NOMO-1 (cell line): ENCODE results near the gene BNIP3.

Experiments used
- DNase-seq, 2 experiments: peaks; one replicate each; lab custom pipeline; 2025; ENCODE audit not compliant: unreplicated experiment in 2 of 2; lab: John Stamatoyannopoulos, UW

Gene BNIP3

GRCh38 chr10:131978851-131979250, 2.9 kb downstream of the BNIP3 start:
- DNase-seq: no peak

- no peak for DNase-seq
These were observed 3.4 kb downstream of the BNIP3 start for GRCh38 chr10:131978366-131978765.

- no peak for DNase-seq
These were observed 4.2 kb downstream of the BNIP3 start for GRCh38 chr10:131977323-131978096.

- no peak for DNase-seq
These were observed 5.9 kb downstream of the BNIP3 start for GRCh38 chr10:131975796-131976195.

DNA sequence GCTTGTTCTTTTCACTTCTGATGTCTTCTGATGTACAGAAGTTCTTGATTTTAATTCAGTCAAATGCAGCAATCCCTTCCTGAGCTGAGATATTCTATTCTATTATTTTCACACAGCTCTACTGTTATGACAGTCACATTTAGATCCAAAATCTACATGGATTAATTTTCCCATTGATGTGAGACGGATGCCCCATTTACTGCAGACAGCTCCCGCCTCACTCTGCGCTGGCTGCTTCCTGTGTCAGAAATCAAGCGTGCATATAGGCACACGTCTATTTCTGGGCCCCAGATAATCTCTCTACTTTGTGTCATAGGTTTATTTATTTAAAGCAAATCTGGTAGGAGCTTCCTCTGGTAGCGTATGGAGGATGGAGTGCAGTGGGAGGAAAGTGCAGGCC, 6.7 kb downstream of the BNIP3 start:
- DNase-seq: no peak

DNA sequence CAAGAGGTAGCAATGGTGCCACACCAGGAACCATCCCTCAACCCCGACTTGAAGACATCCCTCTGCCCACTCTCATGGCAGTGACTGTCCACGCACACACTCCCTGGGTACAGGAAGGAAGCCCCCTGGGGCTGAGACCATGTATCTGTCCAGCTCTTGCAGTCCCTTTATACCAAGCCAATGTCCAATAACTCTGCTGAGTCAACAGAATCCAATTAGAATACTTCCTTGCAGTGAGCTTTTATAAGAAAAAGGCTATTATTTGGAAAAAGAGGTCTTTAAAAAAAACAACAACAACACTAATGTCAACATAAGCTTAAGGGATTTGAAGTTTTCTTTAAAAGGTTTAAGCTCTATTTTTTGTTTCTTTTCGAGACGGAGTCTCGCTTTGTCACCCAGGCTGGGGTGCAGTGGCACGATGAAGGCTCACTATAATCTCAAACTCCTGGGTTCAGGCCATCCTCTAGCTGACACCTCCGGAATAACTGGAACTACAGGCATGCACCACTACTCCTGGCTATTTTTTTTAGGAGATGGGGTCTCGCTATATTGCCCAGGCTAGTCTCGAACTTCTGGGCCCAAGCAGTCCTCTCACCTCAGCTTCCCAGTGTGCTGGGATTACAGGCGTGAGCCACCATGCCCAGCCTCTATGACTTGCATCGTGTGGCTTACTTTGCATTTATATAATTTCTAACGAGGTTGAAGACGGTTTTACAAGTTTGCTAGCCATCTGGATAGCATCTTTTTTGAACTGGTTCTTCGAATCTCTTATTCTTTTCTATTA, 7.5 kb downstream of the BNIP3 start:
- no peak for DNase-seq

GRCh38 chr10:131973160-131973951, 8.4 kb downstream of the BNIP3 start:
- DNase-seq: no peak

GRCh38 chr10:131972474-131973071, 9.2 kb downstream of the BNIP3 start:
- DNase-seq: no peak

DNA sequence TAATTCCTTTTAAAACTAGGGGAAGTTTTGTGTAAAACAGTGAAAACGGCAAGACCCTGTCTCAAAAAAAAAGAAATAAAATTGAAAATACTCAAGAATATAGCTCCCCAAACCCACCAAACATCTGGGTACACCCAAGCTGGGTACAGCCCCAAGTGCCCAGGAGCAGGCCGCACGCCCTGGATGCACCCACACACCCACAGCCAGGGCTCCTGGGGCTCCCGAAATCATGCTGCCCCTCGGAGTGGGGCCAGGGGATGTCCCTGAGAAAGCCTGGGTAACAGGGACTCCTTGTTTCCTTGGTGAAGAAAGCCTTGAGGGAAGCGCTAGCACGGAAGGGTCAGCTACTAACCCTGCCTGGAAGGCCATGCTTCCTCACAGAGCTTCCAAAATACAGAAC, 10.1 kb downstream of the BNIP3 start:
- DNase-seq: no peak

DNA sequence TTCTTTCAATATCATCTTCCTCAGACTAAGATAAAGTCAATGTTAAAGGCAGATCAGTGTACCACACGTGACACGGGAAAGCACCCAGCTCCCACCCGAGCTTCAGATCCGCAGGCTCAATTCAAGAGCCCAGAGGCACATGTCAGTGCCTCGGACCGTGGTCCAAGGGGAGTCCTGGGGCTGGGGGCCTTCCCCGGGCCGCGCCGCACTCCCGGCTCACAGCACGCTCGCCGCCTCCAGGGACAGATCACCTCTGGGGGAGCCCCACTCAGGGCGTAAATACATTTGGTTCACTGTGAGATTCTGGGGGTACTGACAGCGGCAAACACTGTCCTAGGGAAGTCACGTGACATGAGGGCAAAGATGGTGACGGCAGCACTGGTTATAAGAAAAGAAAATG, 10.8 kb downstream of the BNIP3 start:
- DNase-seq: no peak

- no peak for DNase-seq
These were observed 12.8 kb downstream of the BNIP3 start for GRCh38 chr10:131968949-131969348.

DNA sequence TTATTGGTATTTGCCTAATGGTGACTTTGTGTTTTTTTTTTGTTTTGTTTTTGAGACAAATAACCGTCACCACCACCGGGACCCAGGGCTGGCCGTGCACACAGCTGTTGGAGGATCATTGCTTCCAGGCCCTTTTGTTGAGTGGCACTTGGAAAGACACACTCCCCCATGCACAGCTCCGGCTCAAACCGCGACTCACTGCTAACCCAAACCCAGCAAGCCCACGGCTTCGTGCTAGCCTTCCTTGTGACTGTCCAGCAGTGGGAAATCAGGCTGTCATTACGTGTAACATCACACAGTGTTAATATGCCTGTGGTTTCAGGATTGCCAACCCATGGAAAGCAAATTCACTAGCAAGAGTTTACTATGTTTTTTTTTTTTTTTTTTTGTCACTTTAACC, 17.4 kb downstream of the BNIP3 start:
- DNase-seq: no peak

GRCh38 chr10:131963811-131964210, 17.9 kb downstream of the BNIP3 start:
- no peak for DNase-seq

DNA sequence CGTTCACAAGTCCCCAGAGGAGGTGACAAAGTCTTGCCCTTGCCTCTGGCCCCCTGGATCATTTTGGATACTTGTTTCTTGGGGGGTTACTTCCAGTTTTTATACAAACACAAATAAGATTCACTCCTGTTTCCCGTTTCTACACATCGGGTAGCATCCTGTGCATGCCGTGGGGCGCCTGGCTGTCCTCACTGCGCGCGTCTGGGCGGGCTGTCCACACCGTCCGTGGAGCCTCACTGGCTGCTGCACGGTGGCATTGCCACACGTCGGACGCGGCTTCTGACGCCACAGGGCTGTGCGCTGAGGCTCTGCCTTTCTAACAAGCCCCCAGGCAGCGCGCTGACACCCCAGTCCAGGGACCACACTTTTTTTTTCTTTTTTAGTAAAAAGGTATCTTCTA, 18.4 kb downstream of the BNIP3 start:
- no peak for DNase-seq

DNA sequence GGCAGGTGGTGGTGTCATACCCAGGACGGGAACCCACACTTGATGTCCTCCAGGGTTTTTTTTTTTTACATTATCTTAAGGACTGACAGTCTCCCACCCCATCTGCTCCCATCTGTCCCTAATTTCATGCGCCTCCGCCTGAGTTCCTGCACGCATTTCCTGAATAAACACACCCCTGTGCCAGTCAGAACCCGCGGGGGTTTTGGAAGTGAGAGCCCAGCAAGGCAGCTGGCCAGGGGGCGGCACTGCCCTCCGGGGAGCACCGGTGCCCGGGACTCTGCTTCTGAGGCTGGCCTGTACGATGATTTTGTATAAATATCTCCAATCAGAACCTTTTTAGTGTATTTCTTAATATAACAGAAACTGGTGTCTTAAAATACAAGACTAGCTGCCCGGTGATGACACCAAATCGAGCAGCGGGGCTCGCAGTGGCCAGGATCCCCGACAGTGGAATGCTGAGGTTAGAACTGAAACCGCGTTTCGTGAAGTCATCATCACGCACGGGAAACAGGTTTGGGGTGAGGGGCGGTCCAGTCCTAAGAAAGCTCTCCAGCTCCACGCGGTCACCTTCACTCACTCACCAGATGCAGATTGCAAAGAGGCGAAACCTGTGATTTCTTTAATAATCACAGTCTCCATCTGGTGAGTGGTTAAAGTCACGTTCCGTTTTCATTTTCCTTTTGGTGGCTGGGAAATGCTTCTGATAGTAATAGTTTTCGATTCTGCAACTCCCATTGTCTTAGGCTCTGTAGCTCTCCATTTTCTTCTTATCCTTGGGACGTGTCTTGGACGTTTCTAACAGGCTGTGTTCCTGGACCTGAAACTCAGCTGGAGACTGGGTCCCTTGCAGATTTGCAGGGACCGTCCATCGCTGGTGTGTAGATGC, 19.7 kb downstream of the BNIP3 start:
- DNase-seq: no peak

- no peak for DNase-seq
These were observed 20.5 kb downstream of the BNIP3 start for GRCh38 chr10:131961047-131961776.

DNA sequence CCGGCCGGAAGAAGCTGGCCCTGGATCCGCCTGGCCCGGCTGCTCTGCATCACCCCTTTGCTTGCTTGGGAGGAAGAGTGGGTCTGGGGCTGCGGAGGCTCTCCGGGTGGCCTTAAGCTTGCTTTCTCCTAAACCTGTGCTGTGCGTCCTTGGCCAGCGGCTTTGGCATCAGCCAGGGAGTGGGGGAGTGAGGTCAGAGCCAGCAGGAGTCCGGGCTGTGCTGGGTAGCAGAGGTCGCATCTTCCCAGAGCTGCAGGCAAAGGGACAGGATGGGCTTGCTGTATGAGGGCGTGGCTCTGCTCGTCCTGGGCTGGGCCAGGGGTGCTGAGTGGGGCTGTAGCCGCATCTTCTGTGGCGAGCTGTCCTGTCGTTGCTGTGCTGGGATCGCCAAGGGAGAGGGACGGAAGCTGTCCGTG, 21.1 kb downstream of the BNIP3 start:
- no peak for DNase-seq

DNA sequence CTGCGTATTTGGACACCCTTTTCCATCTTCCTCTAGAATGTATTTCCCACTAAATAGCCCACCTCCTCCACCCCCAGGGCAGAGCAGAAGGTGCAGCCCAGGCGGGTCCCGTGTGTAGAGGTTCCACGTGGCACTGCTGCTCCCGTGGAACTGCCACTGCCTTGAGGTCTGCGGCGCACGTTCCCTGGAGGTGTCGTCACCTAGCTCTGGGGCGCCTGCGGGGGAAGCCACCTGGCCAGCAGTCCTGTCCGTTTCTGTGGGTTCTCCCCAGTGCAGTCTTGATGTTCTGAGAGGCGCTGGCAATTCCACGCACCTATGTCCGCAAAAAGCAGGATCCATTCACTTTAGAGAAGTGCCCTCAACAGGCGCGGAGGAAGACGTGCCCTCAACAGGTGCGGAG, 21.9 kb downstream of the BNIP3 start:
- DNase-seq: no peak

GRCh38 chr10:131955591-131956340, 26.0 kb downstream of the BNIP3 start:
- no peak for DNase-seq
